LNCaP clone FGC (cell line): ENCODE measurements around the gene COL23A1.

Experiments
- DNase-seq: peaks from one replicate; pipeline ENCODE4 v3.0.0-alpha.2; 2011; ENCODE audit warnings: low read depth
- H3K4me3 ChIP-seq: 2 replicates; pipeline ENCODE4 v1.5.1; 2011; ENCODE audit warnings: mild to moderate bottlenecking, low read depth, low read length, control low read depth
- TF ChIP-seq, protein P1 (sequence below): IDR thresholded peaks from 2 replicates; pipeline ENCODE4 v1.5.1; 2012; ENCODE audit warnings: mild to moderate bottlenecking; ENCODE audit not compliant: control insufficient read depth, insufficient read depth; ENCODE audit errors: extremely low read depth

Gene COL23A1

GRCh38 chr5:178581621-178582020, 8.6 kb downstream of the COL23A1 start:
- H3K4me3 ChIP-seq: no peak overlapping the region
- TF ChIP-seq, protein P1, sequence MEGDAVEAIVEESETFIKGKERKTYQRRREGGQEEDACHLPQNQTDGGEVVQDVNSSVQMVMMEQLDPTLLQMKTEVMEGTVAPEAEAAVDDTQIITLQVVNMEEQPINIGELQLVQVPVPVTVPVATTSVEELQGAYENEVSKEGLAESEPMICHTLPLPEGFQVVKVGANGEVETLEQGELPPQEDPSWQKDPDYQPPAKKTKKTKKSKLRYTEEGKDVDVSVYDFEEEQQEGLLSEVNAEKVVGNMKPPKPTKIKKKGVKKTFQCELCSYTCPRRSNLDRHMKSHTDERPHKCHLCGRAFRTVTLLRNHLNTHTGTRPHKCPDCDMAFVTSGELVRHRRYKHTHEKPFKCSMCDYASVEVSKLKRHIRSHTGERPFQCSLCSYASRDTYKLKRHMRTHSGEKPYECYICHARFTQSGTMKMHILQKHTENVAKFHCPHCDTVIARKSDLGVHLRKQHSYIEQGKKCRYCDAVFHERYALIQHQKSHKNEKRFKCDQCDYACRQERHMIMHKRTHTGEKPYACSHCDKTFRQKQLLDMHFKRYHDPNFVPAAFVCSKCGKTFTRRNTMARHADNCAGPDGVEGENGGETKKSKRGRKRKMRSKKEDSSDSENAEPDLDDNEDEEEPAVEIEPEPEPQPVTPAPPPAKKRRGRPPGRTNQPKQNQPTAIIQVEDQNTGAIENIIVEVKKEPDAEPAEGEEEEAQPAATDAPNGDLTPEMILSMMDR: no peak
- no peak for DNase-seq

- TF ChIP-seq, protein P1: no peak
- DNase-seq: no peak
- no peak overlapping the region for H3K4me3 ChIP-seq
Measured at GRCh38 chr5:178580271-178580955, 9.8 kb downstream of the COL23A1 start.

DNA sequence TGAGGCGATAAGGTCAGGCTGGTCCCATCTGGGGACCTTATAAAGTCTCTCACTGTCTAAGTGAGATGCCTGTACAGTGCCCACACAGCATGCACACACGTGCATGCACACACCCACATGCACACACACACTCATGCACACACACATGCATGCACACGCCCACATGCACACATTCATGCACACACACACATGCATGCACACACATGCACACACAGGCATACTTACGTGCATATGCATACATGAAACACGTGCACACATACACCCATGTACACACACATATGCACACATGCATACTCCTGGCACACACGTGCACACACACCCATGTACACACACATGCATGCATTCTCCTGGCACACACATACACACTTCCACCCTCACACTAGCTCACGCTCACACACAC, 12.2 kb downstream of the COL23A1 start:
- TF ChIP-seq, protein P1: no peak
- no peak for DNase-seq
- no peak overlapping the region for H3K4me3 ChIP-seq

GRCh38 chr5:178577376-178577839, 12.8 kb downstream of the COL23A1 start:
- TF ChIP-seq, protein P1: no peak
- no peak for DNase-seq
- no peak overlapping the region for H3K4me3 ChIP-seq

GRCh38 chr5:178576591-178577351, 13.4 kb downstream of the COL23A1 start:
- TF ChIP-seq, protein P1: no peak
- DNase-seq: no peak
- no peak overlapping the region for H3K4me3 ChIP-seq

- H3K4me3 ChIP-seq: no peak overlapping the region
- DNase-seq: no peak
- TF ChIP-seq, protein P1: no peak
Measured at GRCh38 chr5:178573216-178573615, 17.0 kb downstream of the COL23A1 start.
